ENCODE measurements around the gene PARD6G. TPM values are rescaled to one million over a fixed set of nuclear protein-coding genes. Genes with fewer than 3 reads are reported as not detected.

The PARD6G gene
- total RNA-seq, 4 donors from 2014 or later, result 33.3 to 64.1 (median 46.2) TPM

DNA sequence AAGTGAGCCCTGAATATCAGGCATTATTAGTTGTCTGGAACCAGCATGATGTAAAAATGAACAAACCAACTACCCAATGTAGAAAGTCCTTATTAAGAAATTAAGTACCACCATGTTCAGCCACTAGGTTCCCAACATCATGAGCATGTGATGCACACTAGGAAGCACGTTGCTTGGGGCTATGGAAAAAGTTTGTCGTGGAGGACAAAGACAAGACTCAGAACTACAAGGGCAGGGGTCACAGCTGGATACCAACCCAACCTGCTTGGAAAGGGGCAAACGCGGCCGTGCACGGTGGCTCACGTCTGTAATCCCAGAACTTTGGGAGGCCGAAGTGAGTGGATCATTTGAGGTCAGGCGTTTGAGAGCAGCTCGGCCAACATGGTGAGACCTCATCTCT, 74.3 kb downstream of the PARD6G start:
- TF ChIP-seq, protein P1, sequence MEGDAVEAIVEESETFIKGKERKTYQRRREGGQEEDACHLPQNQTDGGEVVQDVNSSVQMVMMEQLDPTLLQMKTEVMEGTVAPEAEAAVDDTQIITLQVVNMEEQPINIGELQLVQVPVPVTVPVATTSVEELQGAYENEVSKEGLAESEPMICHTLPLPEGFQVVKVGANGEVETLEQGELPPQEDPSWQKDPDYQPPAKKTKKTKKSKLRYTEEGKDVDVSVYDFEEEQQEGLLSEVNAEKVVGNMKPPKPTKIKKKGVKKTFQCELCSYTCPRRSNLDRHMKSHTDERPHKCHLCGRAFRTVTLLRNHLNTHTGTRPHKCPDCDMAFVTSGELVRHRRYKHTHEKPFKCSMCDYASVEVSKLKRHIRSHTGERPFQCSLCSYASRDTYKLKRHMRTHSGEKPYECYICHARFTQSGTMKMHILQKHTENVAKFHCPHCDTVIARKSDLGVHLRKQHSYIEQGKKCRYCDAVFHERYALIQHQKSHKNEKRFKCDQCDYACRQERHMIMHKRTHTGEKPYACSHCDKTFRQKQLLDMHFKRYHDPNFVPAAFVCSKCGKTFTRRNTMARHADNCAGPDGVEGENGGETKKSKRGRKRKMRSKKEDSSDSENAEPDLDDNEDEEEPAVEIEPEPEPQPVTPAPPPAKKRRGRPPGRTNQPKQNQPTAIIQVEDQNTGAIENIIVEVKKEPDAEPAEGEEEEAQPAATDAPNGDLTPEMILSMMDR (IDR thresholded peaks at IDR 0.05), result no peak
- no peak for TF ChIP-seq POLR2A (IDR thresholded peaks at IDR 0.05)
- no peak for DNase-seq
- Histone ChIP-seq H3K36me3 (no peaks in the 10 kb centered on the region), H3K4me3 (replicated peaks in 1 of 3) (no peak overlapping the region), H3K4me1 (peaks cover 25 to 54% of the 10 kb centered on the region in 2 donors), H3K27ac (no peak overlapping the region), H3K27me3 (no peaks in the 10 kb centered on the region), H3K9me3 (no peaks in the 10 kb centered on the region)
- 89 to 96% methylated on average over 10 of the region's 10 CpGs for WGBS, 2 donors
- intact Hi-C loops (cut with DNase I), result no loop called here

DNA sequence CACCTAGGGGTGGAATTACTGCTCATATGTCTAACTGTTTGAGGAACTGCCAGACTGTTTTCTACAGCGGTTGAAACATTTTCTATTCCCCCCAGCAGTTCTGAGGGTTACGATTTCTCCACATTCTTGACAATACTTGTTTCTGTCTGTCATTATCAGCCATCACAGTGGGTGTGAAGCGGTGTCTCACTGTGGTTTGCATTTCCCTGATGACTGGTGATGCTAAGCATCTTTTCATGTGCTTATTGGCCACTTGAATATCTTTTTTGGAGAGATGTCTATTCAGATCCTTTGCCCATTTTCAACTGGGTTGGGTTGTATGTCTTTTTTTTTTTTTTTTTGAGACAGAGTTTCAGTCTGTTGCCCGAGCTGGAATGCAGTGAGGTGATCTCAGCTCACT, 75.3 kb downstream of the PARD6G start:
- 86 to 93% methylated on average over 4 of the region's 4 CpGs for WGBS, 2 donors
- TF ChIP-seq POLR2A (IDR thresholded peaks at IDR 0.05), result no peak
- TF ChIP-seq, protein P1 (IDR thresholded peaks at IDR 0.05), result no peak
- H3K27ac ChIP-seq, result no peak overlapping the region

DNA sequence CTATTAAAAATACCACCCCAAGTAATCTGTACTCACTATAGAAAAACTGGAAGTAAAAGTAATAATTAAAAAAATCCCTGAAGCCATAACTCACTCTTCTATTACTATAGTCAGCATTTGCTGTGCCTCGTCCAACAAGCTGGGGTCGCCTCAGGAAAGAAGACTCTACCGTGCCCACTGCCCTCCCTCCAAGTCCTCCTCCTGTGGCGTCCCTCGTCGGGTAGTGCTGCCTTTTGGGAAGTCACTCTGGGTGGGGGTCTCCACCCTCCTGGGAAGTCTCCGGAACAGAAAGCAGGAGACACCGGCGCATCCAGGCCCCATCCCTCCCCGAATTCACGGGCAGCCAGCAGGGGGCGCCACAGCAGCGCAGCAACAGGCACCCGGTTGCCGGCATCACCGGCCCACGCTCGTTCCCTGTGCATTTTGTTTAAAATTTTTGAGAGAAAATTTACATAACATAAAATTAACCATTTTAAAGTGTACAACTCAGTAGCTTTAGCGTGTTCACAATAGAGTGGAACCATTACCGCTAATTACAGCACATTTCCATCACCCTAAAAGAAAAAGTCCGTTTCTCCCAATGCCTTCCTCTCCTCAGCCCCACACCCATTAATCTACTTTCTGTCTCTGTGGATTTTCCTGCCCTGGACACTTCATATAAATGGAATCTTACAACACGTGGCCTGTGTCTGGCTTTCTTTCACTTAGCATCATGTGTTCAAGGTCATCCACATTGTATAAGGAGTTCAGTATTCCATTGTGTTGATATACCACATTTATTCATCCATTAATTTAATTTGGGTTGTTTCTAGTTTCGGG, 76.1 kb downstream of the PARD6G start:
- intact Hi-C loops (cut with DNase I), result no loop called here
- peaks cover 25 to 50% of the 10 kb centered on the region in 2 donors for H3K4me1 ChIP-seq
- H3K27me3 ChIP-seq, result no peaks in the 10 kb centered on the region
- no peaks in the 10 kb centered on the region for H3K36me3 ChIP-seq
- peak overlapping the region in 2 of 3 donors; percentile 27 to 60 for H3K27ac ChIP-seq
- H3K4me3 ChIP-seq (replicated peaks in 1 of 3), result peak overlapping the region in 1 of 3 donors; percentile 6
- peak; percentile 69 to 77 for DNase-seq
- 26 to 30% methylated on average over 23 of the region's 23 CpGs for WGBS, 2 donors
- H3K9me3 ChIP-seq, result no peaks in the 10 kb centered on the region
- no peak for TF ChIP-seq POLR2A (IDR thresholded peaks at IDR 0.05)
- TF ChIP-seq, protein P1 (IDR thresholded peaks at IDR 0.05), result peak; percentile 73 to 93 (median 78)

More for the DNA sequence above, 75.3 kb downstream of the PARD6G start:
- no peak for DNase-seq
- Histone ChIP-seq H3K4me3 (replicated peaks in 1 of 3) (no peak overlapping the region), H3K4me1 (peaks cover 25 to 56% of the 10 kb centered on the region in 2 donors), H3K36me3 (no peaks in the 10 kb centered on the region), H3K9me3 (no peaks in the 10 kb centered on the region), H3K27me3 (no peaks in the 10 kb centered on the region)
- intact Hi-C loops (cut with DNase I), result no loop called here

DNA sequence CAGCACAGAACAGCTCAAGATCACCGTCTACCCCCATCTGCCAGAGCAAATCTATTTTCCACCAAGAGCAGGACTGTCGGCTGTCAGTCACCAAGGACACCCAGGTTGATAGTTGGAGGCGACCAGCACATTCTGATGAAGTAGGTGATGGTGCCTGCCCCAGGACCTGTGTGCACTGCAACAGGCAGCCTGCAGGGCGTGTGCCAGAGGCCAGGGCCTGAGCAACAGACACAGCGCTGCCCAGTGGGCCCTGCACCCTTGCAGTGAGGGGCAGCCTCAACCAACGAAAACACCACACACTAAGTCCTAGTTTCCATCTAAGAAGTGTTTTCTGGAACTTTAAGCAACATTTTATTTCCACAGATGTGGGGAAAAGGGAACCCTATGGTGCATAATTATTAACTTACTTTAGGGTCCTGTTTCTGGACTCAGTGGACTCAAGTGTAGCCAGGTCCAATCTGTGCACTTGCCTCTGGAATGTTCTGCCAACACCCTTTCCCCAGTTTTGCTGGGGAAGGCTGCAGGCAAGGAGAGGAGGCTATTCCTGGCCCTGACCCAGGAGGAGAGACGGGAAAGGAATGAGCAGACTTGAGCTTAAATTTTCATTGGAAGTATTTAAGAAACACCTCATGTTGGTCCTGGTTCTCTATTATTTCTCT, 76.8 kb downstream of the PARD6G start:
- Histone ChIP-seq H3K4me3 (replicated peaks in 1 of 3) (no peak overlapping the region), H3K4me1 (peaks cover 25 to 43% of the 10 kb centered on the region in 2 donors), H3K9me3 (no peaks in the 10 kb centered on the region), H3K36me3 (no peaks in the 10 kb centered on the region), H3K27ac (peak overlapping the region in 2 of 3 donors; percentile 27 to 60), H3K27me3 (no peaks in the 10 kb centered on the region)
- WGBS, 2 donors, result 78 to 82% methylated on average over 6 to 7 of the region's 7 CpGs
- DNase-seq, result peak in 1 of 2 donors; percentile 46
- intact Hi-C loops (cut with DNase I), result no loop called here
- TF ChIP-seq, protein P1 (IDR thresholded peaks at IDR 0.05), result no peak

DNA sequence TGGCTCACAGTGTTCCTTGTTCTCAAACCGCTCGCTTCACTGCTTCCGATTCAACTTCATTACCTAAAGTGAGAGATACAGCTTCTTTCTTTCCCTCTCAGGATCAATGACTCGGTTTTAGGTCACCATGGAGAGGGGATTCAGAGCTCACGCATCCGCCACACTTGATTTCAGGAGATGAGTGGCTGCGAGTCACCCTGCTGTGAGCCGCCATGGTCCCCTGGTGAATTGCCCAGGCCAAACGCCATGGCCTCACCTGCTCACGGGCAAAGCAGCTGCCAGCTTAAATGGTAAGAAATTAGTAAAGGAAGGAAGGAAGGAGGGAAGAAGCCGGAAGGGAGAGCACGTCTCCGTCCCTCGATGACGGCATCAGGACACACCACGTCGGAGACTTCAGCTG, 77.7 kb downstream of the PARD6G start:
- Histone ChIP-seq H3K36me3 (no peaks in the 10 kb centered on the region), H3K4me3 (replicated peaks in 1 of 3) (no peak overlapping the region), H3K4me1 (peaks cover 25 to 39% of the 10 kb centered on the region in 2 donors), H3K9me3 (no peaks in the 10 kb centered on the region), H3K27me3 (no peaks in the 10 kb centered on the region), H3K27ac (peak overlapping the region in 2 of 3 donors; percentile 39 to 59)
- WGBS, 2 donors, result 87 to 88% methylated on average over 17 of the region's 17 CpGs
- TF ChIP-seq POLR2A (IDR thresholded peaks at IDR 0.05), result no peak
- TF ChIP-seq, protein P1 (IDR thresholded peaks at IDR 0.05), result no peak
- intact Hi-C loops (cut with DNase I), result no loop called here
- DNase-seq, result no peak

Data from thyroid gland (tissue), 4 donors.